Skeletal muscle satellite cell (primary cell): ENCODE data around the gene MED27.
A peak's percentile ranks its signal among the peaks of the same experiment; 100 is the strongest.

ENCODE experiments used
- H3K27me3 ChIP-seq: 2 replicates; pipeline ENCODE4 v1.7.0; 2013; ENCODE audit warnings: low read length; ENCODE audit not compliant: control insufficient read depth, insufficient read depth
- H3K36me3 ChIP-seq: 2 replicates; pipeline ENCODE4 v1.7.0; 2013; ENCODE audit warnings: mild to moderate bottlenecking, control low read depth, low read length; ENCODE audit not compliant: insufficient read depth
- H3K4me1 ChIP-seq: 2 replicates; pipeline ENCODE4 v1.7.0; 2013; ENCODE audit warnings: low read length; ENCODE audit not compliant: control insufficient read depth, insufficient read depth
- H3K4me2 ChIP-seq: 2 replicates; pipeline ENCODE4 v1.7.0; 2013; ENCODE audit warnings: mild to moderate bottlenecking, low read length
- H3K4me3 ChIP-seq: 2 replicates; pipeline ENCODE4 v1.7.0; 2013; ENCODE audit warnings: low read length
- H3K9ac ChIP-seq: 2 replicates; pipeline ENCODE4 v1.7.0; 2013; ENCODE audit warnings: mild to moderate bottlenecking, low read depth, low read length, moderate library complexity
- H3K9me3 ChIP-seq: replicated peaks from 2 replicates; pipeline ENCODE4 v1.7.0; 2013; ENCODE audit warnings: mild to moderate bottlenecking, control low read depth, low read length

MED27 gene

GRCh38 chr9:132001567-132001966 is 78.1 kb downstream of the MED27 start:
- Histone ChIP-seq H3K4me2 (no peak overlapping the region), H3K27me3 (no peaks in the 10 kb centered on the region), H3K4me1 (peaks cover 53% of the 10 kb centered on the region), H3K9me3 (no peaks in the 10 kb centered on the region), H3K9ac (no peak overlapping the region), H3K36me3 (no peaks in the 10 kb centered on the region), H3K4me3 (no peak overlapping the region)

DNA sequence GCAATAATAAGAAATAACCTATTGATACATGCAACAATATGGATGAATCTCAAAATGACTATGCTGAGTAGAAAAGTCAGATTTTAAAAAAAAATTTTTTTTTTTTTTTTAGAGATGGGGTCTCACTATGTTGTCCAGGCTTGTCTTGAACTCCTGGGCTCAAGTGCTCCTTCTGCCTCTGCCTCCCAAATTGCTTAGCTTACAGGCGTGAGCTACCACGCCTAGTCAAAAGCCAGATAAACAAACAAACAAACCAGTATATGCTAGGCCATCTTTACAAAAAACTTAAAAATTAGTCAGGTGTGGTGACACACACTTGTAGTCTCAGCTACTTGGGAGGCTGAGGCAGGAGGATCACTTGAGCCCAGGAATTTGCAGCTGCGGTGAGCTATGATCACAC is 79.0 kb downstream of the MED27 start:
- Histone ChIP-seq H3K4me1 (peaks cover 45% of the 10 kb centered on the region), H3K36me3 (peaks cover 3% of the 10 kb centered on the region), H3K4me2 (no peak overlapping the region), H3K27me3 (no peaks in the 10 kb centered on the region), H3K4me3 (no peak overlapping the region), H3K9me3 (no peaks in the 10 kb centered on the region), H3K9ac (no peak overlapping the region)

- Histone ChIP-seq H3K4me1 (peaks cover 46% of the 10 kb centered on the region), H3K27me3 (no peaks in the 10 kb centered on the region), H3K9ac (peak overlapping the region; percentile 45), H3K4me2 (peak overlapping the region; percentile 25), H3K4me3 (no peak overlapping the region), H3K36me3 (peaks cover 3% of the 10 kb centered on the region), H3K9me3 (no peaks in the 10 kb centered on the region)
Observed at GRCh38 chr9:131999692-132000551, 79.7 kb downstream of the MED27 start.

GRCh38 chr9:131997779-131998178 is 81.9 kb downstream of the MED27 start:
- no peak overlapping the region for H3K4me3 ChIP-seq
- H3K27me3 ChIP-seq, result no peaks in the 10 kb centered on the region
- peaks cover 3% of the 10 kb centered on the region for H3K36me3 ChIP-seq
- no peak overlapping the region for H3K9ac ChIP-seq
- peaks cover 53% of the 10 kb centered on the region for H3K4me1 ChIP-seq
- H3K4me2 ChIP-seq, result no peak overlapping the region
- no peaks in the 10 kb centered on the region for H3K9me3 ChIP-seq

DNA sequence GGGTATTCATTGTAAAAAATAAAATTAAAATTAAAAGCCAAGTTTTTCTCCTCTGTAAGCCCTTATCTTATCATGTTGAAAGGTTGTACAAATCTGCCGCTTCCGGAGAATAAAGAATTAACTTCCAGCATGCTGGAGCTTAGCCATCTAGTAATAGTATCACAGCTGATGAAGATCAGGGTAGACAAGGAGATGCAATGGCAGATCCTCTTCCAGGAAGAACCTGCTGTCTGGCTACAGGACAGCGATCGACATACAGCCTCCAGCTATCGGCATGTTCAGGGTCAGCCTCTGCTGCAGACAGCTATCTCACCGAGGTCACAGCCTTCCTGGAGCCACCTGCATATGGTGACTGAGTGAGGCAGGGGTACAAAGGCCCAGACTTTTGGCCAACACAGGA is 82.6 kb downstream of the MED27 start:
- Histone ChIP-seq H3K27me3 (no peaks in the 10 kb centered on the region), H3K4me1 (peaks cover 48% of the 10 kb centered on the region), H3K9ac (no peak overlapping the region)

GRCh38 chr9:131995382-131995781 is 84.3 kb downstream of the MED27 start:
- H3K27me3 ChIP-seq, result no peaks in the 10 kb centered on the region
- H3K4me3 ChIP-seq, result no peak overlapping the region
- H3K36me3 ChIP-seq, result peaks cover 3% of the 10 kb centered on the region
- no peaks in the 10 kb centered on the region for H3K9me3 ChIP-seq
- H3K4me1 ChIP-seq, result peaks cover 48% of the 10 kb centered on the region
- H3K9ac ChIP-seq, result no peak overlapping the region
- no peak overlapping the region for H3K4me2 ChIP-seq

More for the DNA sequence above, 82.6 kb downstream of the MED27 start:
- no peak overlapping the region for H3K4me3 ChIP-seq
- H3K4me2 ChIP-seq, result no peak overlapping the region
- H3K36me3 ChIP-seq, result peaks cover 3% of the 10 kb centered on the region
- H3K9me3 ChIP-seq, result no peaks in the 10 kb centered on the region

DNA sequence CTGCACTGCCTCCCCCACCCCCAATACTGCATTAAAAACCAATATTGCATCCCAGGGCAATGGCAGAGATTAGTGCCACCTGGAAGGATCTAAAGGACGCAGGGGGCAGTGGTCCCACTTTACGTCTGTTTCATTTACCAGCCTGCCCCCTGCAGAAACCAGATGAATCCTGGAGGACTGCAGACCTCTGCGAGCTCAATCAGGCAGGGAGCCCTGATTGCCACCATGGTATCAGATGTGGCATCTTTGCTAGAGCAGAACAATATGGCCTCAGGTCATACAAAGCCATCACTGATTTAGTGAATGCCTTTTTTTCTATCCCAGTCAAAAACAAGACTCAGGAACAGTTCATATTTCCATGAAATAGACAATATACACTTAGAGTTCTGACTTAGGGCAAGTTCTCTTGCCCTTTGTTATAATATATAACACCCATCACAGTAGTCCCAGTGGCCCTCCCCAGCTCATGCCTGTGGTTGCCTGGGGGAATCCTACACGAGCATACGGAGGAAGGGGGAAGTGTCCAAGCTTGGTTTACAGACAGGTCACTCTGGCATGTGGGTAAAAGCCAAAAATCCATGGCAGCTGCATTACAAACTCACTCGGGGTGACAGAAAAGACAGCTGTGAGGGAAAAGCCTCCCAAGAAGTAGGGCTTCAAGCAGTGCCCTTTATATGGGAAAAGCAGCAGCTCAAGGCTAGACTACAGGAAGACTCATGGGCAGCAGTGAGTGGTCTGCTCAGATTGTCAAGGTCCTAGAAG is 85.1 kb downstream of the MED27 start:
- H3K9ac ChIP-seq, result no peak overlapping the region
- H3K4me2 ChIP-seq, result no peak overlapping the region
- H3K4me1 ChIP-seq, result peaks cover 44% of the 10 kb centered on the region
- H3K27me3 ChIP-seq, result no peaks in the 10 kb centered on the region
- H3K4me3 ChIP-seq, result no peak overlapping the region
- H3K36me3 ChIP-seq, result peaks cover 3% of the 10 kb centered on the region
- H3K9me3 ChIP-seq, result no peaks in the 10 kb centered on the region

DNA sequence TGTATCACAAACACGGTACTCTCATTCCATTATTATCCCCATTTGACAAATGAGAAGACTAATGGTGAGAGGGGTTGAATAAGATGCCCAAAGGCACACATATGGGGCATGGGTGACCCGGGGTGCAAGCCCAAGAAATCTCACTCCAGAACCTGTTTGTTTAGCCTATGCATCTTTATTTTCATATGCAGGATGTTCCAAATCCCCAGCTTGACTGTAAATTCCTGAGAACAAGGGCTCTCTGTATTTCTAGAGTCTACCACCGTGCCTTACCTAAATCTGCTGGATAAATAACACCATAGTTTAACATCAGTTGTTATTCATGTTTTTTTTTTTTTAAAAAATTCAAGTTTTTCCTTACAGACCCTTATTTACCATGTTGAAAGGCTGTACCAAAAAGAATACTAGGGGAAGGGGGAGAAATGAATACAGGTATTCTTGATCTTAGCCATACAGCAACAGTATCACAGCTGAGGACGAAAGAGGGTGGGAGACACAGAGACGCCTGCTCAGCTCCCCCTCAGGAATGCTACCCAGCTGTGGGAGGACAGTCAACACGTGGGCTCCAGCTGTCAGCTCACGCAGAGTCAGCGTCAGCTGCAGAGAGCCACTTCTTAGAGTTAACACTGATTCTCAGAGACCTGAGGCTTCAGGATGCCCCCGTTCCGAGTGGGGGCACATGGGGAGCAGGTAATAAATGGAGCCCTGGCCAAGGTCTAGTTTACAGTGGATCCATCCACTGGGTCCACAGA is 86.6 kb downstream of the MED27 start:
- no peak overlapping the region for H3K4me2 ChIP-seq
- no peak overlapping the region for H3K9ac ChIP-seq
- H3K36me3 ChIP-seq, result peaks cover 3% of the 10 kb centered on the region
- no peaks in the 10 kb centered on the region for H3K9me3 ChIP-seq
- H3K4me1 ChIP-seq, result peaks cover 30% of the 10 kb centered on the region
- no peak overlapping the region for H3K4me3 ChIP-seq
- H3K27me3 ChIP-seq, result no peaks in the 10 kb centered on the region

- no peak overlapping the region for H3K4me2 ChIP-seq
- H3K9ac ChIP-seq, result no peak overlapping the region
- no peaks in the 10 kb centered on the region for H3K9me3 ChIP-seq
- no peaks in the 10 kb centered on the region for H3K27me3 ChIP-seq
- no peaks in the 10 kb centered on the region for H3K36me3 ChIP-seq
- H3K4me3 ChIP-seq, result no peak overlapping the region
- H3K4me1 ChIP-seq, result peaks cover 6% of the 10 kb centered on the region
Observed at GRCh38 chr9:131987232-131987631, 92.4 kb downstream of the MED27 start.

GRCh38 chr9:131986576-131986975 is 93.1 kb downstream of the MED27 start:
- H3K36me3 ChIP-seq, result no peaks in the 10 kb centered on the region
- H3K9ac ChIP-seq, result no peak overlapping the region

GRCh38 chr9:131986089-131986488 is 93.6 kb downstream of the MED27 start:
- H3K4me2 ChIP-seq, result no peak overlapping the region
- no peaks in the 10 kb centered on the region for H3K36me3 ChIP-seq
- no peak overlapping the region for H3K9ac ChIP-seq
- H3K4me3 ChIP-seq, result no peak overlapping the region
- peaks cover 9% of the 10 kb centered on the region for H3K4me1 ChIP-seq
- H3K27me3 ChIP-seq, result no peaks in the 10 kb centered on the region
- H3K9me3 ChIP-seq, result no peaks in the 10 kb centered on the region

More at GRCh38 chr9:131986576-131986975, 93.1 kb downstream of the MED27 start:
- Histone ChIP-seq H3K4me2 (no peak overlapping the region), H3K4me1 (peaks cover 6% of the 10 kb centered on the region), H3K27me3 (no peaks in the 10 kb centered on the region), H3K4me3 (no peak overlapping the region), H3K9me3 (no peaks in the 10 kb centered on the region)
